Globus pallidus (tissue), 1 donor: ENCODE measurements around the gene SLCO3A1.
"Not testable (repeated sequence)": the region's sequence is repeated elsewhere in the genome, so short reads cannot be mapped to it uniquely, and the experiment has no call there.

Experiments used
- DNase-seq: peaks from one replicate; pipeline ENCODE4 v3.0.0-alpha.2; 2015; ENCODE audit warnings: low spot score

Gene SLCO3A1

GRCh38 chr15:92035551-92035950 lies 182.0 kb downstream of the SLCO3A1 start:
- DNase-seq, result no peak

GRCh38 chr15:92035961-92036360 lies 182.5 kb downstream of the SLCO3A1 start:
- no peak for DNase-seq

- no peak for DNase-seq
These were observed 184.0 kb downstream of the SLCO3A1 start for GRCh38 chr15:92037491-92037890.

GRCh38 chr15:92040350-92040749 lies 186.8 kb downstream of the SLCO3A1 start:
- DNase-seq, result no peak

- DNase-seq, result no peak
These were observed 187.9 kb downstream of the SLCO3A1 start for GRCh38 chr15:92041371-92041770.

- DNase-seq, result no peak
These were observed 189.8 kb downstream of the SLCO3A1 start for GRCh38 chr15:92043283-92043682.

- no peak for DNase-seq
These were observed 190.8 kb downstream of the SLCO3A1 start for GRCh38 chr15:92044203-92044909.

- no peak for DNase-seq
These were observed 194.4 kb downstream of the SLCO3A1 start for GRCh38 chr15:92047900-92048299.

- DNase-seq, result no peak
These were observed 195.2 kb downstream of the SLCO3A1 start for GRCh38 chr15:92048739-92049138.

GRCh38 chr15:92049290-92049989 lies 195.9 kb downstream of the SLCO3A1 start:
- DNase-seq, result peak; percentile 24

GRCh38 chr15:92050220-92050898 lies 196.9 kb downstream of the SLCO3A1 start:
- no peak for DNase-seq

GRCh38 chr15:92051716-92052115 lies 198.2 kb downstream of the SLCO3A1 start:
- DNase-seq, result no peak

GRCh38 chr15:92053753-92054316 lies 200.3 kb downstream of the SLCO3A1 start:
- no peak for DNase-seq

GRCh38 chr15:92056875-92057274 lies 203.4 kb downstream of the SLCO3A1 start:
- no peak for DNase-seq

- no peak for DNase-seq
These were observed 205.8 kb downstream of the SLCO3A1 start for GRCh38 chr15:92059036-92059970.

- DNase-seq, result not testable (repeated sequence)
These were observed 206.4 kb downstream of the SLCO3A1 start for GRCh38 chr15:92059971-92060311.

GRCh38 chr15:92061511-92062195 lies 208.1 kb downstream of the SLCO3A1 start:
- no peak for DNase-seq

GRCh38 chr15:92062505-92062904 lies 209.0 kb downstream of the SLCO3A1 start:
- no peak for DNase-seq

- DNase-seq, result no peak
These were observed 214.6 kb downstream of the SLCO3A1 start for GRCh38 chr15:92068121-92068520.

GRCh38 chr15:92069308-92070250 lies 216.1 kb downstream of the SLCO3A1 start:
- DNase-seq, result no peak
